Keratinocyte (primary cell): ENCODE data around the gene CLNK.

Experiments used
- CTCF ChIP-seq, 3 experiments: IDR thresholded peaks in 1 of 3; conservative IDR thresholded peaks in 1 of 3; optimal IDR thresholded peaks in 1 of 3; 2 replicates in 2 of 3; 3 replicates in 1 of 3; pipeline versions ENCODE3 to v1.5.1; 2011; ENCODE audit warnings: low read length in 3 of 3, mild to moderate bottlenecking in 3 of 3, moderate library complexity in 2 of 3, control low read depth in 1 of 3, inconsistent platforms in 1 of 3; ENCODE audit not compliant: insufficient read depth in 2 of 3; ENCODE audit errors: extremely low read depth in 1 of 3
- EZH2 ChIP-seq: IDR thresholded peaks from one replicate; pipeline ENCODE4 v1.6.1; 2012; ENCODE audit warnings: inconsistent platforms, mild to moderate bottlenecking, low read length, moderate library complexity

- TF ChIP-seq CTCF (optimal IDR thresholded peaks at IDR 0.05 in 1 of 3, IDR thresholded peaks at IDR 0.05 in 1 of 3, conservative IDR thresholded peaks at IDR 0.05 in 1 of 3; ENCODE audit: extremely low read depth in 1 of 3, insufficient read depth in 2 of 3, low read length in 3 of 3) (no peak), EZH2 (no peak)
Observed at GRCh38 chr4:10613926-10614478, 70.6 kb downstream of the CLNK start.
